Ureter (tissue), 1 donor: ENCODE measurements around the gene EIF5A. TPM values are rescaled to one million over a fixed set of nuclear protein-coding genes. Genes with fewer than 3 reads are reported as not detected.
A peak's percentile ranks its signal among the peaks of the same experiment; 100 is the strongest.

Experiments
- DNase-seq: peaks from one replicate; pipeline ENCODE4 v3.0.0-alpha.2; 2020; ENCODE audit warnings: low spot score
- total RNA-seq: library from RNA; stranded (reverse); gene quantifications from one replicate; pipeline ENCODE4 v1.2.4, GENCODE V29; 2023
- donor health status: DM: yes; HTN: yes; CAD: no.

The EIF5A gene
- total RNA-seq, 1 donor from 2014 or later, result 425 TPM

GRCh38 chr17:7285679-7286078, 21.7 kb upstream of the EIF5A start:
- no peak for DNase-seq

- DNase-seq, result no peak
Measured at GRCh38 chr17:7289256-7290032, 18.0 kb upstream of the EIF5A start.

- DNase-seq, result no peak
Measured at GRCh38 chr17:7290166-7290565, 17.3 kb upstream of the EIF5A start.

- DNase-seq, result no peak
Measured at GRCh38 chr17:7290685-7291084, 16.7 kb upstream of the EIF5A start.

DNA sequence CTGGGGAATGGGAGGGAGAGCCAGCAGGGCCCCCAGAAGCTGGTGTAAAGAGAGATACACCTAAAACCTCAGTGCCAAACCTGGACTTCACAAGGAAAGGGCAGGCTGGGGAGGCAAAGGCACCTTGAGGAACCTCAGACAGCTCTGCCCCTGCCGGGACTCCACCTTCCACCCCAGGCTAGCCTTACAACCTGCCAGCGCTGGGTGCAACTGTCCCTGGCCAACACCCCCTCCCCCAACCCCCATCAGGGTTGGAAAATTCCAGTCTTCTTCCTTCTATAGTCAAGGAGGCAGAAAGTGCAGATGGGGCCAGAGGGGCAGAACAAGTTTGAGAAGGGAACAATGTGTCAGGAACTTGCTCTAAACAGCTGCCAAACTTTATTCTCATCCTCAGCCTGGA, 15.2 kb upstream of the EIF5A start:
- DNase-seq, result no peak

DNA sequence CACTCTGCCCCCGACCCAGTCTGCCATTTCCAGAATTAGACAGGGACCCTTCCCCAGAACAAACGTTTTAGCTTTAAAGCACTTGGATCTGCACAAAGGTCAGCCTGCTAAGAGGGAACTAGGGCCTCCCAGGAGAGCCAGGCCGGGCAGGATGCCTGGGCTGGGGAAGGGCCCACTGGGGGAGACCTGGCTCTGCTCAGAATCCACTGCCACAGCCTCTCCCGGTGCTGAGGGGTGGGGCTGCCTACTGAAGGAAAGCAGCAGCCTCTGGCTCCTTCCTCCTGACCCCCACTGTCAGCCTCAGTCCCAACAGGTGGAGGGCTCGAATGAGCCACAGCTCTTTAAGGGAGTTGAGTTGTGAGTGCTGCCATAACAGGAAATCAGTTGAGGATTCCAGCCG, 14.7 kb upstream of the EIF5A start:
- no peak for DNase-seq

- DNase-seq, result no peak
Measured at GRCh38 chr17:7293159-7293558, 14.3 kb upstream of the EIF5A start.

DNA sequence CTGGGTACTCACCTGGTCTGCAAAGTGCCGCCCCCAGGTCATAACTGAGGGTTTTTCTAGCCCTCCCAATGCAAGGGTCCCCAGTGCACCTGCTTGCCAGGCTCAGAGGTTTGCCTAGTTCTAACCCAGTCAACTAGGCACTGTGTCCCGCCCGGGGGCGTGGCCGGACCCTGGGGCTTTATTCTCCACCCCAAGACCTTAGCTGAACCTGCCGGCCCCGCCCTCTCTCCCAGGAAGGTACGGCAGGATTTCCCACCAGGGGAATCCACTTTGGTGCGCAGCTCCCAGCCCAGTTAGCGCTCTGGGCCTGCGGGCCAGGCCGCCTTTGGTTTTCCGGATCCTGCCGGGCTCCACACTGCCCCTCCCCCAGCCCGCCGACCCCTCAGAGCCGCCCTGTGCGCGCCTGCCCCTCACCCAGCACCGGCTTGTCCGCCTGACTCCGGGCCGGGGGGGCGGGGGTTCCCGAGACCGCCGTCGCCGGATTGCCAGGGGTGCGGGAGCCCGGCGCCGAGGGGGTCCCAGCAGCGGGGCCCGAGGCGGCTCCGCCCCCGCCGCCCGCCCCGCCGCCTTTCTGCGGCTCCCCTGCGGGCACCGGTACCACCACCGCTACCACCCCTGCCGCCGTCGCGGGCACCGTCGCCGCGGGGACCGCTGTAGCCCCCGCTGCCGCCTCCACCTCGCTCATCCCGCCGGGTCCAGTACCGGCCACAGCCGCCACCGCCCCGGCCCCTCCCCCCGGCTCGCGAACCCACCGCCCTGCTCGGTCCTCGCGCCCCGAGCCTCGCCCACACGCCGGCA, 13.4 kb upstream of the EIF5A start:
- DNase-seq, result no peak

- peak; percentile 64 for DNase-seq
Measured at GRCh38 chr17:7294614-7295153, 12.7 kb upstream of the EIF5A start, which contains the start of gene YBX2. Gene YBX2, minus strand, starts transcription at chr17:7294639. Its CDS starts 139 bp downstream, at chr17:7294500.

DNA sequence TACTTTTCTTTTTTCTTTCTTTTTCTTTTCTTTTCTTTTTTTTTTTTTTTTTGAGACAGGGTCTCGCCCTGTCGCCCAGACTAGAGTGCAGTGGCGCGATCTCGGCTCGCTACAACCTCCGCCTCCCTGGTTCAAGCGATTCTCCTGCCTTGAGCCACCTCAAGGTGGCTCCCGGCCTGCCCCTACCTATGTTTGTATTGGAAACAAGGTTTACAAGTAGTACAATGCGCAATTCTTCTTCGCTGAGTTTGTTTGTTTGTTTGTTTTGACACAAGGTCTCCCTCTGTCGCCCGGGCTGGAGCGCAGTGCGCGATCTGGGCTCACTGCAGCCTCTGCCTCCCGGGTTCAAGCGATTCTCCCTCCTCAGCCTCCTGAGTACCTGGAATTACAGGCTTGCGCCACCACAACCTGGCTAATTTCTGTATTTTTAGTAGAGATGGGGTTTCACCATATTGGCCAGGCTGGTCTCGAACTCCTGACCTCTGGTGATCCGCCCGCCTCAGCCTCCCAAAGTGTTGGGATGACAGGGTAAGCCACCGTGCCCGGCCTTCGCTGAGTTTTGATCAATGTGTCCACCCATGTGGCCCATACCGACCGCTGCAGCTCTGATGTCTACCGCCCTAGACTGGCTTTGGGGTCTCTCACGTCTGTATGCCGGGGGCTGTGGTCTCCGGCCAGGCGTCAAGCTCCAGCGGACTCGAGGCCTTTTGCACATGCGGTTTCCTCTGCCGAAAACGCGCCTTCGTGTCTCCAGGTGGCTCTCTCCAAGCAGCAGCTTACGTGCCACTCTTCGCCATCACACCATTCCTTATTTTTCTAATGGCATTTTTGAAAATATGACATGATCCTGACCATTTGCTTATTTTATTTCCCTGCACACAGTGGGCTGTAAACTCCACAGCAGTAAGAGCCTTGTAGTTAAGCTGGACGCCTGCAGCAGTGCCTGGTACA, 11.9 kb upstream of the EIF5A start:
- no peak for DNase-seq

- peak; percentile 77 for DNase-seq
Measured at GRCh38 chr17:7296189-7296861, 11.1 kb upstream of the EIF5A start.

DNA sequence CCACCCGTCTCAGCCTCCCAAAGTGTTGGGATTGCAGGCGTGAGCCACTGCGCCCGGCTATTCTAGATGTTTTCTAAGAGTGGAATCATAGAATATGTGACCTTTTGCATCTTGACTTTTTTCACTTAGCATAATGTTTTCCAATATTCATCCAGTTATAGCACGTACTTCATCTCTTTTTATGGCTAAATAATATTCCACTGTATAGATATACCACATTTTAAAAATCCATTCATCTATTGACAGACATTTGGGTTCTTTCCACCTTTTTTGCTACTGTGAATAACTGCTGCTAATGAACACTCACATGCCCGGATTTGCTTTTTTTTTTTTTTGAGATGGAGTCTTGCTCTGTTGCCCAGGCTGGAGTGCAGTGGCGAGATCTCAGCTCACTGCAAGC, 3.2 kb upstream of the EIF5A start:
- no peak for DNase-seq

- peak; percentile 75 for DNase-seq
Measured at GRCh38 chr17:7307686-7308624, 527 bp downstream of the EIF5A start.

GRCh38 chr17:7308625-7309433, 1.4 kb downstream of the EIF5A start:
- peak; percentile 88 for DNase-seq

DNA sequence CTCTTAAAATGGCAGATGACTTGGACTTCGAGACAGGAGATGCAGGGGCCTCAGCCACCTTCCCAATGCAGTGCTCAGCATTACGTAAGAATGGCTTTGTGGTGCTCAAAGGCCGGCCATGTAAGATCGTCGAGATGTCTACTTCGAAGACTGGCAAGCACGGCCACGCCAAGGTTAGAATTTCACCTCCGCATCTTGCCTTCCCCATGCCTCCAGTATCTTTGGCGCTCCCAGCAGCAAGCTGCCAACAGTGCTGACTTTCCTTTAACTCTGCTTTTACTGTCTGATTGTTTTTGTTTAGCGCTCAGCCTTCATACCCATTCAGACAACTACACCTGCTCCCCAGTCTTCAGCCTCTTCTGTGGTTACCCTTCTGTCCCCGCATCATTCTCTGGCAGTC, 2.2 kb downstream of the EIF5A start:
- DNase-seq, result no peak

- DNase-seq, result no peak
Measured at GRCh38 chr17:7311110-7311705, 3.8 kb downstream of the EIF5A start.

DNA sequence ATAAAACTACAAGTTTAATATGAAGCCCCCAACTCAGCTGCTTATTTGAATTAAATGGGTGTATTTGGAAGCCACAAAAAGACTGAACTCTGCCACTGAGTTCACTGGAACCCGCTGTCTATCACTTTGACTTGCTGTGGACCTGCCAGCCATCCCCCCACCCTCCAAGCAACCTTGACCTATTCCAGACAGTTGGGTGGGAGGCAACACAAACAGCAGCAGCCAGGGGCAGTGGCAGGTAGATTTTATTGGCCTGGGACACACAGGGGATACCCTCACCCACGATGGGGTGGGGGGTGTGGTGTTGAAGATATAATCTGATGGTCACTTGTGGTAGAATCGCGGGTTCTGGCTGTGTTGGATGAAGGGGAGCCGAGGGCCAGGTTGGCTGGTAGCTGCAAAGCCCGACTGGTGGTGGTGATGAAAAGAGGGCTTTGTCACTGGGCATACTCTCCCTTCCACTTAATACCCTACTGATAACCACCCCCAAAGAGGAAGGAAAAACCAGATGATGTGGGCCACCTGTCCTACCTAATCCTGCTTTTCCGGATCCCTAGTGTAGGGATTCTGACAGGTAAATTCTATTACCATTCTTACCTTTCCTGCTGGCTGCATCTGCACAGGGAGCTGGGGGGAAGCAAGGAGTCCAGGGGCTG, 5.1 kb downstream of the EIF5A start:
- DNase-seq, result no peak
